H1 (cell line): Measurements from ENCODE around the gene PGAM5. TPM values are rescaled to one million over a fixed set of nuclear protein-coding genes. Genes with fewer than 3 reads are reported as not detected.

Source experiments
- POLR2A ChIP-seq, 2 experiments: IDR thresholded peaks; 1 replicate in 1 of 2; 2 replicates in 1 of 2; pipeline ENCODE4 v1.6.1; 2011; ENCODE audit warnings: low read depth in 2 of 2, low read length in 2 of 2, mild to moderate bottlenecking in 2 of 2; ENCODE audit errors: control extremely low read depth in 1 of 2
- polyA plus RNA-seq, 7 experiments: library from polyadenylated mRNA; depleted of rRNA in 3 of 7; stranded (reverse) in 5 of 7; unstranded in 2 of 7; fragments of >200 nt in 5 of 7; fragments of 200-250 nt in 2 of 7; gene quantifications; 1 replicate in 5 of 7; 2 replicates in 1 of 7; 4 replicates in 1 of 7; pipeline versions ENCODE4 v1.2.1 to v1.2.3, GENCODE V29; 2011 to 2013; ENCODE audit warnings: missing spikeins in 2 of 7, mixed read lengths in 2 of 7
- total RNA-seq: library from RNA; stranded (reverse); fragmentation: NEBNext Ultra II Directional; extraction: Animal tissue kit (Norgen Biotek cat#: 25700); gene quantifications from 2 replicates; pipeline ENCODE4 v1.2.1, GENCODE V29; 2021

PGAM5 gene
- total and polyA plus RNA-seq, 2 of the 8 experiments (the other 6 are each of a cell fraction or from before 2014, with no cell fraction given) = 66.4 to 84.0 TPM

DNA sequence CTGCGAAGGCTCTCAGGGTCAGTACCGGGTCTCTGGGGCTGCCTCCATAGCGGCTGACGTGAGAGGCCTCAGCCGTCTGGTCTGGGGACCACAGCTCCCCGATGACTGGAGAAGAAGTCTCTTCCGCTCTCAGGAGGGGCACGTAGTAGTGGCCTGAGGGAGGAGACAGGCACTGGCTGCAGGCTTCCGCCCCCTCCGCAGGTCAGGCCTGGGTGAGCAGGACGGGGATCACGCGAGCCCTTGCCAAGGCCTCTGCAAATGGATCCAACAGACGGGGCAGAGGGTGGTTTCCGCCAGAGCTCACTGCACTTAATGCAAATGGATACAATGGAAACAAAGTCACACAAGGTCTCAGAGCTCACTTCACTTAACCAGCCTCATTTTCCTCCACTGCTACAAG is 26.3 kb downstream of the PGAM5 start (continued):
- TF ChIP-seq POLR2A (IDR thresholded peaks at IDR 0.05; ENCODE audit: control extremely low read depth in 1 of 2, low read depth in 2 of 2, low read length in 2 of 2) = no peak
- TF ChIP-seq, all 59 proteins: peak for 0
